ENCODE measurements around the gene C1QTNF5. TPM values are rescaled to one million over a fixed set of nuclear protein-coding genes. Genes with fewer than 3 reads are reported as not detected.

Gene C1QTNF5
- total RNA-seq, 6 experiments from 2014 or later, result 8.2 to 16.1 (median 15.1) TPM

- H3K4me3 Mint-ChIP-seq, result peak overlapping the region; percentile 78
- H3K4me1 Mint-ChIP-seq (ENCODE audit: low read depth), result peaks cover 61% of the 10 kb centered on the region
- peaks cover 18% of the 10 kb centered on the region for H3K27me3 Mint-ChIP-seq (ENCODE audit: insufficient read depth)
- H3K36me3 Mint-ChIP-seq (ENCODE audit: low read depth), result peaks cover 21% of the 10 kb centered on the region; the same call in 1 of the 2 replicates
- peak; percentile 52 for DNase-seq
- no peaks in the 10 kb centered on the region for H3K9me3 Mint-ChIP-seq
- H3K27ac Mint-ChIP-seq, result peak overlapping the region; percentile 88
- peak; percentile 89 for TF ChIP-seq CTCF (IDR thresholded peaks at IDR 0.05)
Measured at GRCh38 chr11:119338318-119338890, 2.3 kb downstream of the C1QTNF5 start.

DNA sequence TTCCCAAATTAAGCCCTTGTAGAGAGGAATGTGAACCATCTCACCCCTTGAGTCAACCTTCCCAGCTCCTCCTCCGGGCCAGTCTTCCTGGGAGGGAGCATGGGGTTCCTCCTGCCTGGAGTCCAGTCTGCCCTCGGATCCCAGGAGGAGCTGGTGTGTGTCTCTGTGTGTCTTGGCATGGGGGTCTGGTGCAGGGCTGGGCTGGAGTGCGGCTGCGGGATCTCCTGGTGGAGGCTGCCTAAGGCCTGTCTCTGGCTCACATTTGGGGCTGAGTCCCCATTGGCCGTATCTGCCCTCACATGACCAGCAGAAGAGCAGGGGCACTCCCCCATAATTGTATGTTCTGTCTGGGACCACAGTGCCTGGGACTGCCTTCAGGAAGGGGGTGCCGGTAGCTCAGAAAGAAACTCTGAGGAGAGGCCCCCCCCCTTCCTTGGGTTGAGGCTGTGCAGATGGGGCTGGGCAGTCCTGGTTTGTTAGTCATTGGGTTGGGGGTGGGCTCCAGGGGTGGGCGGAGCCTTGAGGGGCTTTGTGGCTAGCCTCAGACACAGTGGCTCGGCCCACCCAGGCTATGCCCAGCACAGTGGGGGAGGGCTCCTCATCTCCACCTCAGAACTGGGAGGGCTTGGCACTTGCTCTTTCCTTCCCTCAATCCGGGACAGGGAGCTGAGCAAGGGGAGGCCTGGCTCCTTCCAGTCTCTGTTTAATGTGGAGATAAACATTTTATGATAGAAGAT is 2.9 kb downstream of the C1QTNF5 start:
- Mint-ChIP-seq H3K4me3 (peak overlapping the region; percentile 78), H3K27ac (peak overlapping the region; percentile 88), H3K36me3 (ENCODE audit: low read depth) (peaks cover 21% of the 10 kb centered on the region; the same call in 1 of the 2 replicates), H3K9me3 (no peaks in the 10 kb centered on the region), H3K27me3 (ENCODE audit: insufficient read depth) (peaks cover 12% of the 10 kb centered on the region), H3K4me1 (ENCODE audit: low read depth) (peaks cover 61% of the 10 kb centered on the region)
- DNase-seq, result peak; percentile 54
- TF ChIP-seq CTCF (IDR thresholded peaks at IDR 0.05), result no peak

- Mint-ChIP-seq H3K27ac (peak overlapping the region; percentile 88), H3K36me3 (ENCODE audit: low read depth) (peaks cover 21% of the 10 kb centered on the region; the same call in 1 of the 2 replicates), H3K9me3 (no peaks in the 10 kb centered on the region), H3K4me1 (ENCODE audit: low read depth) (peaks cover 61% of the 10 kb centered on the region), H3K4me3 (peak overlapping the region; percentile 78), H3K27me3 (ENCODE audit: insufficient read depth) (peaks cover 9% of the 10 kb centered on the region)
- no peak for TF ChIP-seq CTCF (IDR thresholded peaks at IDR 0.05)
- DNase-seq, result no peak
Measured at GRCh38 chr11:119336744-119337469, 3.8 kb downstream of the C1QTNF5 start.

DNA sequence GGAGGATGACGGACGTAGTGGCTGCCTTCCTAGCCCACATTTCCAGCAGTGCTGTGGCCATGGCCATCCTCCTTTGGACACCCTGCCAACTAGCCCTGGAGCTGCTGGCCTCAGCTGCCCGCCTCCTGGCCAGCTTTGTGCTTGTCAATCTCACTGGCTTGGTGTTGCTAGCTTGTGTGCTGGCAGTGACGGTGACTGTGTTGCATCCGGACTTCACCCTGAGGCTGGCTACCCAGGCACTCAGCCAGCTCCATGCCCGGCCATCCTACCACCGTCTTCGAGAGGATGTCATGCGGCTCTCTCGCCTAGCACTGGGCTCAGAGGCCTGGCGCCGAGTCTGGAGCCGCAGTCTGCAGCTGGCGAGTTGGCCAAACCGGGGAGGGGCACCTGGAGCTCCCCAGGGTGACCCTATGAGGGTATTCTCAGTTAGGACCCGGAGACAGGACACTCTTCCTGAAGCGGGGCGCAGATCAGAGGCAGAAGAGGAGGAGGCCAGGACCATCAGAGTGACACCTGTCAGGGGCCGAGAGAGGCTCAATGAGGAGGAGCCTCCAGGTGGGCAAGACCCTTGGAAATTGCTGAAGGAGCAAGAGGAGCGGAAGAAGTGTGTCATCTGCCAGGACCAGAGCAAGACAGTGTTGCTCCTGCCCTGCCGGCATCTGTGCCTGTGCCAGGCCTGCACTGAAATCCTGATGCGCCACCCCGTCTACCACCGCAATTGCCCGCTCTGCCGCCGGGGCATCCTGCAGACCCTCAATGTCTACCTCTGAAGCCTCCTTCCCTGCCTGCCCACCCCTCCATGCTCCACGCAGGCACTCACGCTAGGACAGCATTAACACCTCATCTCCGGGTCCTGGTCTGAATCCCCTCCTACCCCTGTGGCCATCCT is 4.8 kb downstream of the C1QTNF5 start:
- Mint-ChIP-seq H3K36me3 (ENCODE audit: low read depth) (peaks cover 21% of the 10 kb centered on the region; the same call in 1 of the 2 replicates), H3K9me3 (no peaks in the 10 kb centered on the region), H3K4me1 (ENCODE audit: low read depth) (peaks cover 57% of the 10 kb centered on the region), H3K27me3 (ENCODE audit: insufficient read depth) (peaks cover 2% of the 10 kb centered on the region), H3K4me3 (peak overlapping the region; percentile 97), H3K27ac (peak overlapping the region; percentile 97)
- TF ChIP-seq CTCF (IDR thresholded peaks at IDR 0.05), result no peak
- no peak for DNase-seq
